PC-3 (cell line): ENCODE data around the gene NFKBIA. TPM values are rescaled to one million over a fixed set of nuclear protein-coding genes. Genes with fewer than 3 reads are reported as not detected.

Experiments used
- ATAC-seq: fragments of 200-7000 bp; cut with Tn5 transposase; 2 replicates; pipeline ENCODE4 v1.9.1; 2020; ENCODE audit warnings: mild to moderate bottlenecking, moderate library complexity
- BruUV-seq: library from RNA; stranded (reverse); fragments of 400-500 nt; replicated peaks from 2 replicates; lab custom pipeline; 2021; lab: Mats Ljungman, UMichigan
- CTCF ChIA-PET: fragments of 300-600 bp; sonication (Branson Sonifier 250); formaldehyde crosslinking; loops from one replicate; lab custom pipeline; 2022; ENCODE audit warnings: antibody characterized with exemption; lab: Charles Lee
- POLR2A ChIA-PET: fragments of 300-600 bp; sonication (Branson Sonifier 250); formaldehyde crosslinking; loops from one replicate; lab custom pipeline; 2022; ENCODE audit warnings: antibody characterized with exemption; ENCODE audit not compliant: unreplicated experiment; lab: Charles Lee
- DNase-seq: peaks from one replicate; pipeline ENCODE4 v3.0.0-alpha.2; 2015
- H2AFZ ChIP-seq: fragments of 300-600 bp; sonication (generic); 2 replicates; pipeline ENCODE4 v1.6.0; 2016; ENCODE audit warnings: antibody characterized with exemption, low read length
- H3F3A ChIP-seq: fragments of 300-600 bp; sonication (generic); one replicate; pipeline ENCODE4 v1.6.0; 2017; ENCODE audit warnings: antibody characterized with exemption, low read length, control low read depth, mild to moderate bottlenecking; ENCODE audit not compliant: unreplicated experiment
- H3K27ac ChIP-seq: fragments of 300-600 bp; sonication (generic); 2 replicates; pipeline ENCODE4 v1.5.1; 2016; ENCODE audit warnings: mild to moderate bottlenecking, low read length
- H3K27me3 ChIP-seq: fragments of 300-600 bp; sonication (generic); 2 replicates; pipeline ENCODE4 v1.6.1; 2016; ENCODE audit warnings: low read length, mixed read lengths
- H3K36me3 ChIP-seq: fragments of 300-600 bp; sonication (generic); 2 replicates; pipeline ENCODE4 v1.6.1; 2016; ENCODE audit warnings: low read depth, mixed run types, low read length, mixed read lengths
- H3K4me1 ChIP-seq: fragments of 300-600 bp; sonication (generic); 2 replicates; pipeline ENCODE4 v1.5.1; 2016; ENCODE audit warnings: low read length; ENCODE audit not compliant: insufficient read depth
- H3K4me2 ChIP-seq: fragments of 300-600 bp; sonication (generic); 2 replicates; pipeline ENCODE4 v1.6.0; 2016; ENCODE audit warnings: low read length
- H3K4me3 ChIP-seq: fragments of 300-600 bp; sonication (generic); 2 replicates; pipeline ENCODE4 v1.5.1; 2016; ENCODE audit warnings: mild to moderate bottlenecking, low read length, mixed read lengths
- H3K79me2 ChIP-seq: fragments of 300-600 bp; sonication (generic); 2 replicates; pipeline ENCODE4 v1.6.1; 2017; ENCODE audit warnings: low read length, mixed read lengths
- H3K9ac ChIP-seq: fragments of 300-600 bp; sonication (generic); 2 replicates; pipeline ENCODE4 v1.6.0; 2016; ENCODE audit warnings: mild to moderate bottlenecking, low read length
- H3K9me2 ChIP-seq: fragments of 300-600 bp; sonication (generic); replicated peaks from 2 replicates; pipeline ENCODE4 v1.6.1; 2016; ENCODE audit warnings: mixed run types, low read length, mixed read lengths
- H3K9me3 ChIP-seq: fragments of 300-600 bp; sonication (generic); 2 replicates; pipeline ENCODE4 v1.6.1; 2016; ENCODE audit warnings: low read length, mixed read lengths
- H4K20me1 ChIP-seq: fragments of 300-600 bp; sonication (generic); 2 replicates; pipeline ENCODE4 v1.6.1; 2016; ENCODE audit warnings: low read length, mixed read lengths
- CTCF ChIP-seq: fragments of 300-600 bp; sonication (generic); conservative IDR thresholded peaks from 2 replicates; pipeline ENCODE4 v1.5.1; 2017; ENCODE audit warnings: antibody characterized with exemption, low read depth, mild to moderate bottlenecking, low read length
- EZH2 ChIP-seq: fragments of 300-600 bp; sonication (generic); IDR thresholded peaks from one replicate; pipeline ENCODE4 v1.6.1; 2017; ENCODE audit warnings: antibody characterized with exemption, mild to moderate bottlenecking, low read length; ENCODE audit not compliant: unreplicated experiment
- EZH2phosphoT487 ChIP-seq: fragments of 300-600 bp; sonication (generic); IDR thresholded peaks from 2 replicates; pipeline ENCODE4 v1.6.1; 2018; ENCODE audit warnings: mild to moderate bottlenecking, antibody characterized with exemption, low read length, borderline replicate concordance
- intact Hi-C: fragments of 100-400 bp; cut with micrococcal nuclease; formaldehyde crosslinking; loops from 2 replicates; pipeline ENCODE4 v1.9.0; 2023
- total RNA-seq: library from RNA; depleted of rRNA; stranded (reverse); fragments of >200 nt; gene quantifications from 2 replicates; pipeline ENCODE4 v1.2.3, GENCODE V29; 2014

NFKBIA gene
- total RNA-seq, 1 experiment from 2014 or later: 226 TPM

DNA sequence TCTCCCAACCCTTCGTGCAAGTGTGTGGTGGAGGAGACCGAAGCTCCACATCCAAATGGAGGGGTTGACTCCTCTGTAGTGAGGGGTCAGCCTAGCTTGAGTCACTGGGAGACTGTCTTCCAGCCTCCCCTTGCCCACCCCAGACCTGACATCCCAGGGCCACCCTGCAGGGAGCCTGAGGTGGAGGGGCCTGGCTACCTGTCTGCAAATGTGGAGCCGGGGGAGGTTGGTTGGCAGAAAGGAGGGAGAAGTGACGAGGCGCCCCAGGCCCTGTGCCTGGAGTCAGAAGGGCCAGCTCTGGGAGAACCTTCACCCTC is 37.5 kb downstream of the NFKBIA start:
- DNase-seq (no peak), ATAC-seq (no peak)
- TF ChIP-seq EZH2phosphoT487: no peak
- no peak for TF ChIP-seq CTCF
- no peak for TF ChIP-seq EZH2
- no peak overlapping the region for H3K4me2 ChIP-seq
- no peaks in the 10 kb centered on the region for H4K20me1 ChIP-seq
- H3K36me3 ChIP-seq: 0 out of 2 replicates have a peak, but pooled peaks cover 3% of the 10 kb centered on the region
- no peaks in the 10 kb centered on the region for H3K79me2 ChIP-seq
- peaks cover 33% of the 10 kb centered on the region for H3K4me1 ChIP-seq
- no peaks in the 10 kb centered on the region for H3F3A ChIP-seq
- ChIA-PET POLR2A (no interaction called here), CTCF (no interaction called here)
- 0 out of 2 replicates have a peak, but pooled peaks cover 3% of the 10 kb centered on the region for H3K9me3 ChIP-seq
- no TSS peak for BruUV-seq
- intact Hi-C loops: no loop called here
- H3K9me2 ChIP-seq: no peaks in the 10 kb centered on the region
- no peak overlapping the region for H3K27ac ChIP-seq
- H3K9ac ChIP-seq: no peak overlapping the region
- no peak overlapping the region for H3K4me3 ChIP-seq
- no peak overlapping the region for H2AFZ ChIP-seq
- no peaks in the 10 kb centered on the region for H3K27me3 ChIP-seq

DNA sequence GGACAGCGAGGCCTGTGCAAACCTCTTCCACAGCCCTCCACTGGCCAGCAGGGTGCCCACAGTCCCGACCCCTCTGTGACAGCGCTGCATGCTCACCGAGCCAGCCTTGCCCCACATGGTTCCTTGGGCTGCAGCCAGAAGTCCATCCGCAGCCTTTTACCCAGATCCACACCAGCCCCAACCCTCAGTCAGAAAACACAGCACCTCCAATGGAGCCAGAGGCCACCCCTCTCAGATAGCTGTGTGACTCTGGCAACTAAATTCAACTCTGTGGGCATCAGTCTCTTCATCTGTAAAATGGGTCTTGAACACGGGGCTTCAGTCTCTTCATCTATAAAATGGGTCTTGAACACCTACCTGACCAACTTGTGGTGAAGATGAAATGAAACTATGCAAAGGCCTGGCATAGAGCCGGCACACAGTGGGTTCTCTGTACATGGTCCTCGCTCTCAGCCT is 38.0 kb downstream of the NFKBIA start:
- Histone ChIP-seq H4K20me1 (no peaks in the 10 kb centered on the region), H2AFZ (no peak overlapping the region), H3F3A (no peaks in the 10 kb centered on the region), H3K27ac (no peak overlapping the region), H3K79me2 (no peaks in the 10 kb centered on the region), H3K27me3 (no peaks in the 10 kb centered on the region), H3K36me3 (0 out of 2 replicates have a peak, but pooled peaks cover 3% of the 10 kb centered on the region), H3K4me2 (no peak overlapping the region), H3K9ac (no peak overlapping the region), H3K9me2 (no peaks in the 10 kb centered on the region), H3K9me3 (0 out of 2 replicates have a peak, but pooled peaks cover 3% of the 10 kb centered on the region), H3K4me3 (no peak overlapping the region), H3K4me1 (peaks cover 33% of the 10 kb centered on the region)
- ChIA-PET POLR2A (no interaction called here), CTCF (no interaction called here)
- DNase-seq: no peak
- no TSS peak for BruUV-seq
- intact Hi-C loops: no loop called here
- no peak for TF ChIP-seq EZH2phosphoT487
- TF ChIP-seq CTCF: no peak
- TF ChIP-seq EZH2: no peak
- ATAC-seq: no peak

DNA sequence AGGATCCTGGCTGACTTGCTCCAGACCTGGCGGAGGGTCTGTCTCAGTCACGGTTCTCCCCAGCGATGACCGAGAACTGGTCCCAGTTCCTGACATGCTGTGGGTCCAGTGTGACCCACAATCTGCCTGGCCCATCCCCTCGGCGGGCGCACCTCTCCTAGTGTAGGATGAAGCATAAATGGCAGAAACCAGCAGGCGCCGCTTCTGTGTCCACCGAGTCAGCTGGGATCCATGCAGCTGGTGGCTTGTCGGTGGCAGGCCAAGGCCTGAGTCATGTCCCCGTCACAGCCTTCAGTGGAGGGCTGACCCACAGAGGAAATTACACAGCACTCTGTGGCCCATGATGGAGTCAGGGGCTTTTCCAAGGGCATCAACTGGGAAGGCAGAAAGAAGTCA is 38.5 kb downstream of the NFKBIA start:
- Histone ChIP-seq H3F3A (no peaks in the 10 kb centered on the region), H3K4me2 (peak overlapping the region; percentile 46), H3K79me2 (no peaks in the 10 kb centered on the region), H4K20me1 (no peaks in the 10 kb centered on the region), H3K36me3 (no peaks in the 10 kb centered on the region), H3K27me3 (no peaks in the 10 kb centered on the region), H3K4me1 (peaks cover 33% of the 10 kb centered on the region), H3K4me3 (no peak overlapping the region), H2AFZ (peak overlapping the region; percentile 55; the same call in 1 of the 2 replicates), H3K9me3 (0 out of 2 replicates have a peak, but pooled peaks cover under 1% of the 10 kb centered on the region), H3K9ac (peak overlapping the region; percentile 5; the same call in 1 of the 2 replicates), H3K9me2 (no peaks in the 10 kb centered on the region), H3K27ac (peak overlapping the region; percentile 63)
- no peak for TF ChIP-seq CTCF
- no peak for TF ChIP-seq EZH2
- TF ChIP-seq EZH2phosphoT487: no peak
- ATAC-seq (no peak; the same call in 1 of the 2 replicates), DNase-seq (peak; percentile 39)
- POLR2A ChIA-PET: interaction anchor here (0.5 to 0.6 kb wide), 2 partner anchors 15 to 29 kb away, joined by 3 to 4 read pairs; no protein-coding TSS in a partner anchor
- no TSS peak for BruUV-seq
- intact Hi-C loops: no loop called here
- CTCF ChIA-PET: no interaction called here
